ENCODE data around the gene FARP2.

DNA sequence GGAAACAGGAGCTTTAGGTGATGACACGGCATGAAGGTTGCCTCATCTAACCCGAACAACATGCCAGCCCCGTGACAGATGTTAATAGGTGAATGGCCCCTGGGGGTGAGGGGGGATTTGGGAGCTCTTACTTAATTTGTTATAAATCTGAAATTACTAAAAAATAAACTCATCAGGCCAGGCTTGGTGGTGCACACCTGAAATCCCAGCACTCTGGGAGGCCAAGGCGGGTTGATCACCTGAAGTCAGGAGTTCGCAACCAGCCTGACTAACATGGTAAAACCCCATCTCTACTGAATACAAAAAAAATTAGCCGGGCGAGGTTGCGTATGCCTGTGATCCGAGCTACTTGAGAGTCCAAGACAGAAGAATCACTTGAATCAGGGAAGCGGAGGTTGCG, 146.2 kb downstream of the FARP2 start:
- TF ChIP-seq, protein P1, sequence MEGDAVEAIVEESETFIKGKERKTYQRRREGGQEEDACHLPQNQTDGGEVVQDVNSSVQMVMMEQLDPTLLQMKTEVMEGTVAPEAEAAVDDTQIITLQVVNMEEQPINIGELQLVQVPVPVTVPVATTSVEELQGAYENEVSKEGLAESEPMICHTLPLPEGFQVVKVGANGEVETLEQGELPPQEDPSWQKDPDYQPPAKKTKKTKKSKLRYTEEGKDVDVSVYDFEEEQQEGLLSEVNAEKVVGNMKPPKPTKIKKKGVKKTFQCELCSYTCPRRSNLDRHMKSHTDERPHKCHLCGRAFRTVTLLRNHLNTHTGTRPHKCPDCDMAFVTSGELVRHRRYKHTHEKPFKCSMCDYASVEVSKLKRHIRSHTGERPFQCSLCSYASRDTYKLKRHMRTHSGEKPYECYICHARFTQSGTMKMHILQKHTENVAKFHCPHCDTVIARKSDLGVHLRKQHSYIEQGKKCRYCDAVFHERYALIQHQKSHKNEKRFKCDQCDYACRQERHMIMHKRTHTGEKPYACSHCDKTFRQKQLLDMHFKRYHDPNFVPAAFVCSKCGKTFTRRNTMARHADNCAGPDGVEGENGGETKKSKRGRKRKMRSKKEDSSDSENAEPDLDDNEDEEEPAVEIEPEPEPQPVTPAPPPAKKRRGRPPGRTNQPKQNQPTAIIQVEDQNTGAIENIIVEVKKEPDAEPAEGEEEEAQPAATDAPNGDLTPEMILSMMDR (IDR thresholded peaks at IDR 0.05) = no peak
- TF ChIP-seq POLR2A (IDR thresholded peaks at IDR 0.05) (no peak), EP300 (IDR thresholded peaks at IDR 0.05; ENCODE audit: low read depth) (no peak), POLR2AphosphoS5 (IDR thresholded peaks at IDR 0.05) (no peak)
